H9 (cell line): ENCODE measurements around the gene NR1I2. TPM values are rescaled to one million over a fixed set of nuclear protein-coding genes. Genes with fewer than 3 reads are reported as not detected.

ENCODE experiments used
- DNase-seq: peaks from one replicate; pipeline ENCODE4 v3.0.0-alpha.2; 2017
- H2AFZ ChIP-seq: one replicate; pipeline ENCODE4 v1.6.1; 2013; ENCODE audit warnings: mild to moderate bottlenecking, low read length, control low read depth, moderate library complexity
- H2AK5ac ChIP-seq: 2 replicates; pipeline ENCODE4 v1.6.1; 2013; ENCODE audit warnings: low read length, control low read depth, mixed read lengths; ENCODE audit not compliant: insufficient read length
- H2BK120ac ChIP-seq: one replicate; pipeline ENCODE4 v1.6.1; 2013; ENCODE audit warnings: low read depth, mild to moderate bottlenecking, low read length, control low read depth, inconsistent platforms; ENCODE audit not compliant: poor library complexity, severe bottlenecking
- H2BK12ac ChIP-seq: 2 replicates; pipeline ENCODE4 v1.6.1; 2013; ENCODE audit warnings: low read length, control low read depth, mixed read lengths, low read depth; ENCODE audit not compliant: insufficient read length
- H2BK15ac ChIP-seq: 2 replicates; pipeline ENCODE4 v1.6.1; 2013; ENCODE audit warnings: low read depth, low read length, control low read depth
- H2BK20ac ChIP-seq: one replicate; pipeline ENCODE4 v1.6.1; 2013; ENCODE audit warnings: low read depth, mild to moderate bottlenecking, low read length, control low read depth, inconsistent platforms; ENCODE audit not compliant: poor library complexity, severe bottlenecking
- H2BK5ac ChIP-seq: 2 replicates; pipeline ENCODE4 v1.6.1; 2013; ENCODE audit warnings: low read length, control low read depth, mixed read lengths; ENCODE audit not compliant: insufficient read length
- H3K14ac ChIP-seq: 2 replicates; pipeline ENCODE4 v1.6.1; 2013; ENCODE audit warnings: low read length, control low read depth; ENCODE audit not compliant: insufficient read depth
- H3K18ac ChIP-seq: 2 replicates; pipeline ENCODE4 v1.6.1; 2013; ENCODE audit warnings: low read depth, mild to moderate bottlenecking, mixed read lengths, low read length, control low read depth; ENCODE audit not compliant: insufficient read length
- H3K23ac ChIP-seq: 2 replicates; pipeline ENCODE4 v1.6.1; 2013; ENCODE audit warnings: low read length, control low read depth, mixed read lengths, low read depth; ENCODE audit not compliant: insufficient read length
- H3K23me2 ChIP-seq: 2 replicates; pipeline ENCODE4 v1.6.1; 2013; ENCODE audit warnings: low read depth, mild to moderate bottlenecking, mixed read lengths, low read length, control low read depth; ENCODE audit not compliant: insufficient read length, poor library complexity, severe bottlenecking
- H3K27ac ChIP-seq: 2 replicates; pipeline ENCODE4 v1.5.1; 2013; ENCODE audit warnings: low read length, control low read depth, mixed read lengths, low read depth; ENCODE audit not compliant: insufficient read length
- H3K27me3 ChIP-seq: 2 replicates; pipeline ENCODE4 v1.6.1; 2013; ENCODE audit warnings: low read length, control low read depth, inconsistent platforms; ENCODE audit not compliant: insufficient read depth
- H3K4ac ChIP-seq: 2 replicates; pipeline ENCODE4 v1.6.1; 2013; ENCODE audit warnings: low read depth, mild to moderate bottlenecking, control low read depth, inconsistent platforms, low read length, moderate library complexity
- H3K4me1 ChIP-seq: 2 replicates; pipeline ENCODE4 v1.6.1; 2013; ENCODE audit warnings: low read length, control low read depth, inconsistent platforms; ENCODE audit not compliant: insufficient read depth
- H3K4me2 ChIP-seq: 2 replicates; pipeline ENCODE4 v1.6.1; 2013; ENCODE audit warnings: low read length, control low read depth, mixed read lengths; ENCODE audit not compliant: insufficient read length, insufficient read depth
- H3K56ac ChIP-seq: 2 replicates; pipeline ENCODE4 v1.6.1; 2013; ENCODE audit warnings: low read depth, mild to moderate bottlenecking, mixed read lengths, low read length, control low read depth; ENCODE audit not compliant: insufficient read length
- H3K79me1 ChIP-seq: 2 replicates; pipeline ENCODE4 v1.6.1; 2013; ENCODE audit warnings: low read depth, mild to moderate bottlenecking, moderate library complexity, low read length, control low read depth, inconsistent platforms; ENCODE audit not compliant: insufficient read depth, poor library complexity, severe bottlenecking
- H3K79me2 ChIP-seq: 2 replicates; pipeline ENCODE4 v1.6.1; 2013; ENCODE audit warnings: low read length, control low read depth, inconsistent platforms; ENCODE audit not compliant: insufficient read depth
- H3K9ac ChIP-seq: 2 replicates; pipeline ENCODE4 v1.6.1; 2013; ENCODE audit warnings: low read length, control low read depth, mixed read lengths; ENCODE audit not compliant: insufficient read length; ENCODE audit errors: extremely low read depth
- H3K9me3 ChIP-seq: one replicate; pipeline ENCODE4 v1.6.1; 2013; ENCODE audit warnings: low read depth, low read length, inconsistent platforms; ENCODE audit not compliant: control insufficient read depth
- H3T11ph ChIP-seq: one replicate; pipeline ENCODE4 v1.6.1; 2013; ENCODE audit warnings: mild to moderate bottlenecking, low read length, control low read depth, inconsistent platforms
- H4K20me1 ChIP-seq: one replicate; pipeline ENCODE4 v1.6.1; 2013; ENCODE audit not compliant: control insufficient read depth, insufficient read length, insufficient read depth
- H4K5ac ChIP-seq: 2 replicates; pipeline ENCODE4 v1.6.1; 2013; ENCODE audit warnings: low read depth, mild to moderate bottlenecking, mixed read lengths, low read length, control low read depth; ENCODE audit not compliant: insufficient read length
- H4K8ac ChIP-seq: replicated peaks from 2 replicates; pipeline ENCODE4 v1.6.1; 2013; ENCODE audit warnings: low read length, control low read depth, mixed read lengths, low read depth; ENCODE audit not compliant: insufficient read length
- H4K91ac ChIP-seq: 2 replicates; pipeline ENCODE4 v1.6.1; 2013; ENCODE audit warnings: low read depth, mild to moderate bottlenecking, moderate library complexity, mixed read lengths, low read length, control low read depth; ENCODE audit not compliant: insufficient read length
- H3K27ac Mint-ChIP-seq, 3 experiments: 2 replicates in 2 of 3; 3 replicates in 1 of 3; pipeline ENCODE4 v1.8.0; 2020 to 2021; ENCODE audit warnings: mixed read lengths in 3 of 3, mild to moderate bottlenecking in 1 of 3, moderate library complexity in 1 of 3
- H3K27me3 Mint-ChIP-seq: 2 replicates; pipeline ENCODE4 v1.8.0; 2021; ENCODE audit warnings: low read depth, mild to moderate bottlenecking, moderate library complexity, mixed read lengths
- H3K36me3 Mint-ChIP-seq, 3 experiments: 2 replicates in 2 of 3; 3 replicates in 1 of 3; pipeline ENCODE4 v1.8.0; 2020 to 2021; ENCODE audit warnings: low read depth in 3 of 3, mixed read lengths in 3 of 3; ENCODE audit not compliant: insufficient read depth in 1 of 3
- H3K4me1 Mint-ChIP-seq, 2 experiments: 2 replicates each; pipeline ENCODE4 v1.8.0; 2020; ENCODE audit warnings: mixed read lengths in 2 of 2
- H3K4me3 Mint-ChIP-seq, 2 experiments: 2 replicates in 1 of 2; 3 replicates in 1 of 2; pipeline ENCODE4 v1.8.0; 2020 to 2021; ENCODE audit warnings: mild to moderate bottlenecking in 2 of 2, mixed read lengths in 2 of 2, moderate library complexity in 1 of 2
- H3K9me3 Mint-ChIP-seq, 2 experiments: 2 replicates in 1 of 2; 3 replicates in 1 of 2; pipeline ENCODE4 v1.8.0; 2020; ENCODE audit warnings: mild to moderate bottlenecking in 2 of 2, mixed read lengths in 2 of 2, moderate library complexity in 1 of 2
- WGBS: extraction: QIAGEN DNeasy Blood & Tissue Kit; methylation state at CpG from one replicate; pipeline ENCODE4 v1.1.7; 2013; ENCODE audit warnings: missing lambda C conversion rate, low lambda C conversion rate, mixed read lengths; ENCODE audit not compliant: insufficient read length; ENCODE audit errors: extremely low coverage; 5-methylcytosine and 5-hydroxymethylcytosine counted together
- total RNA-seq: library from RNA; stranded (reverse); gene quantifications from 2 replicates; pipeline ENCODE4 v1.2.1, GENCODE V29; 2021
- TF ChIP-seq, protein P1 (sequence below): fragments of 200-600 bp; sonication (generic); conservative IDR thresholded peaks from 3 replicates; pipeline ENCODE4 v1.8.0; 2021; ENCODE audit warnings: antibody characterized with exemption, mild to moderate bottlenecking

Gene NR1I2
- total RNA-seq, 1 experiment from 2014 or later, result not detected

DNA sequence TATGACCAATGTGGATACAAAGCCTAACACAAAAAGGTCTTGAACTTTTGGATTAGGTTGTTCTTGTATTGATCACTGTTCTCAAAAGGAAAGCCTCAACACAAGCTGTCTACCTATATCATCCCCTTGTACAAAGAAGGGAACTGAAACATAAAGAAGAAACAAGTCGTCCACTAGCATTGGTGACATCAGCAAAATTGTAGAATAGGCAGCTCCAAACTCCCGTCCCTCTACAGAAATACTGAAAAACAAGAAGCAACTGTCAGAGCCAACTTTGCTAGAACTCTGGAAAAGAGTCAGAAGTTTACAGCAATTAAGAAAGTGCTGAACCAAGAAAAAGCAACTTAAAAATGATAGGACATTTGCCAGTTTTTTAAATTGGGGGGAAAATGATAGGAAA lies 7.5 kb upstream of the NR1I2 start:
- peaks cover 0 to 11% (median 0%) of the 10 kb centered on the region in 3 experiments; a peak in 5 of 7 replicates for H3K36me3 Mint-ChIP-seq
- Histone ChIP-seq H2BK15ac (no peak overlapping the region), H3K9ac (no peak overlapping the region), H3K79me2 (no peaks in the 10 kb centered on the region), H3T11ph (no peak overlapping the region), H4K5ac (no peak overlapping the region), H3K9me3 (no peaks in the 10 kb centered on the region), H2BK5ac (no peak overlapping the region), H4K8ac (no peak overlapping the region), H2BK120ac (no peak overlapping the region), H3K27ac (no peak overlapping the region), H3K27me3 (no peaks in the 10 kb centered on the region), H2BK20ac (no peak overlapping the region), H3K56ac (no peak overlapping the region), H3K4me2 (no peak overlapping the region), H2BK12ac (no peak overlapping the region), H4K91ac (no peak overlapping the region), H3K4ac (no peak overlapping the region), H4K20me1 (no peaks in the 10 kb centered on the region), H3K79me1 (no peaks in the 10 kb centered on the region), H2AK5ac (no peak overlapping the region), H3K23me2 (no peaks in the 10 kb centered on the region), H3K23ac (no peak overlapping the region), H3K4me1 (no peaks in the 10 kb centered on the region), H3K14ac (no peak overlapping the region), H2AFZ (no peak overlapping the region), H3K18ac (no peak overlapping the region)
- H3K9me3 Mint-ChIP-seq, result peaks cover 8 to 10% of the 10 kb centered on the region in 2 experiments
- no peaks in the 10 kb centered on the region for H3K27me3 Mint-ChIP-seq
- no CpG with 5 or more reads among the region's 2 CpGs for WGBS
- H3K4me1 Mint-ChIP-seq, result peaks cover 12 to 14% of the 10 kb centered on the region in 2 experiments
- 0 out of 7 replicates have a peak overlapping the region, but pooled peaks of 1 of the 3 experiments have one; percentile 13 for H3K27ac Mint-ChIP-seq
- no peak overlapping the region for H3K4me3 Mint-ChIP-seq
- no peak for DNase-seq
- TF ChIP-seq, protein P1, sequence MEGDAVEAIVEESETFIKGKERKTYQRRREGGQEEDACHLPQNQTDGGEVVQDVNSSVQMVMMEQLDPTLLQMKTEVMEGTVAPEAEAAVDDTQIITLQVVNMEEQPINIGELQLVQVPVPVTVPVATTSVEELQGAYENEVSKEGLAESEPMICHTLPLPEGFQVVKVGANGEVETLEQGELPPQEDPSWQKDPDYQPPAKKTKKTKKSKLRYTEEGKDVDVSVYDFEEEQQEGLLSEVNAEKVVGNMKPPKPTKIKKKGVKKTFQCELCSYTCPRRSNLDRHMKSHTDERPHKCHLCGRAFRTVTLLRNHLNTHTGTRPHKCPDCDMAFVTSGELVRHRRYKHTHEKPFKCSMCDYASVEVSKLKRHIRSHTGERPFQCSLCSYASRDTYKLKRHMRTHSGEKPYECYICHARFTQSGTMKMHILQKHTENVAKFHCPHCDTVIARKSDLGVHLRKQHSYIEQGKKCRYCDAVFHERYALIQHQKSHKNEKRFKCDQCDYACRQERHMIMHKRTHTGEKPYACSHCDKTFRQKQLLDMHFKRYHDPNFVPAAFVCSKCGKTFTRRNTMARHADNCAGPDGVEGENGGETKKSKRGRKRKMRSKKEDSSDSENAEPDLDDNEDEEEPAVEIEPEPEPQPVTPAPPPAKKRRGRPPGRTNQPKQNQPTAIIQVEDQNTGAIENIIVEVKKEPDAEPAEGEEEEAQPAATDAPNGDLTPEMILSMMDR, result no peak
